GM12878 (cell line): ENCODE results near the gene CD48. TPM values are rescaled to one million over a fixed set of nuclear protein-coding genes. Genes with fewer than 3 reads are reported as not detected.
A peak's percentile ranks its signal among the peaks of the same experiment; 100 is the strongest.
"Not testable (repeated sequence)": the region's sequence is repeated elsewhere in the genome, so short reads cannot be mapped to it uniquely, and the experiment has no call there.

Source experiments
- ATAC-seq: fragments of 200-7000 bp; cut with Tn5 transposase; 3 replicates; pipeline ENCODE4 v1.9.1; 2020; ENCODE audit warnings: mild to moderate bottlenecking, moderate library complexity
- BruUV-seq: library from RNA; stranded (reverse); fragments of 400-500 nt; replicated peaks from 2 replicates; lab custom pipeline; 2021; lab: Mats Ljungman, UMichigan
- CTCF ChIA-PET: fragments of 300-600 bp; sonication (Branson Sonifier 250); formaldehyde crosslinking; extraction: SDS; loops from one replicate; lab custom pipeline; 2021; ENCODE audit warnings: inconsistent platforms; lab: Yijun Ruan, JAX
- POLR2A ChIA-PET: fragments of 350-600 bp; formaldehyde crosslinking; extraction: SDS; loops from one replicate; lab custom pipeline; 2021; ENCODE audit warnings: inconsistent platforms; lab: Charles Lee
- RAD21 ChIA-PET: fragments of 300-600 bp; sonication (Branson Sonifier 250); formaldehyde crosslinking; loops from one replicate; lab custom pipeline; 2023; ENCODE audit warnings: antibody characterized with exemption; ENCODE audit not compliant: unreplicated experiment; lab: Charles Lee
- SMC1A ChIA-PET: fragments of 300-600 bp; sonication (Branson Sonifier 250); formaldehyde crosslinking; loops from one replicate; lab custom pipeline; 2023; ENCODE audit not compliant: unreplicated experiment, uncharacterized antibody; lab: Charles Lee
- DNase-seq: peaks from one replicate; pipeline ENCODE4 v3.0.0-alpha.2; 2011; ENCODE audit warnings: low read depth, low spot score
- FAIRE-seq: peaks from 3 replicates; lab custom pipeline; 2011; peaks lifted over from hg19 to GRCh38; lab: Jason Lieb, UNC
- H2AFZ ChIP-seq: 2 replicates; pipeline ENCODE4 v1.6.0; 2011; ENCODE audit warnings: low read depth, low read length, control low read depth; ENCODE audit not compliant: control insufficient read depth
- H3K27ac ChIP-seq: 2 replicates; pipeline ENCODE4 v1.5.1; 2011; ENCODE audit warnings: control low read depth; ENCODE audit not compliant: control insufficient read depth, insufficient read depth
- H3K27me3 ChIP-seq, 2 experiments: replicated peaks in 1 of 2; 2 replicates each; pipeline versions ENCODE4 v1.6.0 to v1.6.1; 2011; ENCODE audit warnings: low read length in 1 of 2; ENCODE audit not compliant: control insufficient read depth in 2 of 2, insufficient read depth in 2 of 2
- H3K36me3 ChIP-seq, 2 experiments: 2 replicates each; pipeline ENCODE4 v1.5.1; 2011; ENCODE audit warnings: low read length in 1 of 2; ENCODE audit not compliant: control insufficient read depth in 2 of 2, insufficient read depth in 2 of 2
- H3K4me1 ChIP-seq: 2 replicates; pipeline ENCODE4 v1.6.1; 2011; ENCODE audit warnings: mild to moderate bottlenecking, low read length, moderate library complexity, mixed read lengths; ENCODE audit not compliant: control insufficient read depth, insufficient read depth
- H3K4me2 ChIP-seq: 2 replicates; pipeline ENCODE4 v1.6.0; 2011; ENCODE audit warnings: control low read depth; ENCODE audit not compliant: control insufficient read depth, insufficient read depth
- H3K4me3 ChIP-seq: fragments of 200-600 bp; sonication (generic); 2 replicates; pipeline ENCODE4 v1.5.1; 2016
- H3K79me2 ChIP-seq: 2 replicates; pipeline ENCODE4 v1.6.0; 2011; ENCODE audit warnings: low read length; ENCODE audit not compliant: control insufficient read depth, insufficient read depth
- H3K9ac ChIP-seq: 2 replicates; pipeline ENCODE4 v1.8.0; 2011; ENCODE audit warnings: low read length, control low read depth, mixed read lengths; ENCODE audit not compliant: control insufficient read depth, insufficient read depth
- H3K9me3 ChIP-seq: replicated peaks from 3 replicates; pipeline ENCODE4 v1.5.1; 2011; ENCODE audit warnings: mild to moderate bottlenecking, low read length; ENCODE audit not compliant: control insufficient read depth, insufficient read depth
- H4K20me1 ChIP-seq: 2 replicates; pipeline ENCODE4 v1.6.0; 2011; ENCODE audit not compliant: control insufficient read depth, insufficient read depth
- IKZF1 ChIP-seq: fragments of 450-650 bp; conservative IDR thresholded peaks from 2 replicates; pipeline ENCODE4 v1.6.1; 2017; ENCODE audit warnings: antibody characterized with exemption, mild to moderate bottlenecking
- POLR2AphosphoS5 ChIP-seq: IDR thresholded peaks from 2 replicates; pipeline ENCODE4 v1.6.1; 2011; ENCODE audit warnings: mild to moderate bottlenecking, low read length, inconsistent platforms
- ZBTB11 ChIP-seq: fragments of 450-650 bp; formaldehyde crosslinking; IDR thresholded peaks from 2 replicates; pipeline ENCODE4 v1.5.0; 2022; ENCODE audit warnings: mild to moderate bottlenecking, missing genetic modification characterization
- WGBS: methylation state at CpG from one replicate; pipeline ENCODE4 v1.1.6; 2016; ENCODE audit warnings: low lambda C conversion rate; ENCODE audit not compliant: insufficient replicate concordance, insufficient coverage; ENCODE audit errors: missing lambda C conversion rate; 5-methylcytosine and 5-hydroxymethylcytosine counted together
- in situ Hi-C: fragments of 300-500 bp; cut with MboI; formaldehyde crosslinking; loops from 9 replicates; pipeline ENCODE4 v1.14.3; 2018; ENCODE audit warnings: mixed read lengths
- intact Hi-C: fragments of 100-400 bp; cut with micrococcal nuclease; formaldehyde crosslinking; loops from one replicate; pipeline ENCODE4 v1.14.2; 2022; ENCODE audit not compliant: unreplicated experiment
- polyA plus RNA-seq, 11 experiments: library from polyadenylated mRNA; depleted of rRNA in 4 of 11; unstranded in 6 of 11; stranded (reverse) in 5 of 11; fragments of >200 nt; fragmentation: Nextera tagmentation in 4 of 11; fragmentation: Illumina TruSeq in 1 of 11; extraction: Ambion mirVana in 4 of 11; extraction: Trizol in 1 of 11; gene quantifications; 1 replicate in 1 of 11; 2 replicates in 10 of 11; pipeline versions ENCODE4 v1.2.1 to v1.2.3, GENCODE V29; 2011 to 2016; ENCODE audit warnings: inconsistent platforms in 2 of 11, missing spikeins in 2 of 11, low read depth in 1 of 11
- total RNA-seq, 4 experiments: library from RNA; depleted of rRNA in 3 of 4; stranded (reverse); fragments of >200 nt in 3 of 4; fragmentation: Illumina TruSeq in 1 of 4; extraction: Trizol in 1 of 4; gene quantifications; 2 replicates each; pipeline versions ENCODE4 v1.2.1 to v1.2.3, GENCODE V29; 2013 to 2021

Gene CD48
- total and polyA plus RNA-seq, 10 of the 15 experiments (the other 5 are each of a cell fraction or from before 2014, with no cell fraction given) = 302 to 1,315 (median 430) TPM

GRCh38 chr1:160705212-160705621, 6.4 kb downstream of the CD48 start:
- FAIRE-seq, H3K27me3 ChIP-seq, BruUV-seq, H4K20me1 ChIP-seq, DNase-seq, H2AFZ ChIP-seq, H3K9me3 ChIP-seq, H3K4me1 ChIP-seq, in situ Hi-C loops: not testable (repeated sequence)
- H3K4me2 ChIP-seq = peak overlapping the region; percentile 88
- ATAC-seq = peak; percentile 37
- TF ChIP-seq POLR2AphosphoS5 (0 out of 2 replicates have a peak, but pooled peaks have one; percentile 42), IKZF1 (0 out of 2 replicates have a peak, but pooled peaks have one; percentile 32), ZBTB11 (peak; percentile 32; the same call in 1 of the 2 replicates)
- peaks cover 6 to 16% of the 10 kb centered on the region in 2 experiments; a peak in 3 of 4 replicates for H3K36me3 ChIP-seq
- ChIA-PET SMC1A (interaction anchor here (1.2 to 7.6 kb wide), 8 partner anchors 20 to 247 kb away, joined by 5 to 82 read pairs (median 8); partner anchors contain the start of gene SLAMF7), CTCF (interaction anchor here (0.7 to 5.7 kb wide), 7 partner anchors 18 to 86 kb away, joined by 3 to 59 read pairs (median 10); no protein-coding TSS in a partner anchor), RAD21 (interaction anchor here (0.7 to 5.4 kb wide), 9 partner anchors 9 to 381 kb away, joined by 3 to 42 read pairs (median 4); partner anchors contain the start of gene LY9), POLR2A (interaction anchor here (0.6 to 2.2 kb wide), 6 partner anchors 9 to 74 kb away, joined by 3 to 11 read pairs (median 3); no protein-coding TSS in a partner anchor)
- peak overlapping the region; percentile 59 for H3K4me3 ChIP-seq
- 54% methylated on average over 3 of the region's 3 CpGs for WGBS
- peaks cover 97% of the 10 kb centered on the region for H3K79me2 ChIP-seq
- intact Hi-C loops = loop anchor here (5.0 kb wide), 1 partner anchor 58 kb away; the partner anchor contains the start of gene SLAMF1
- peak overlapping the region; percentile 40; the same call in 1 of the 2 replicates for H3K9ac ChIP-seq
- peak overlapping the region; percentile 3 for H3K27ac ChIP-seq
